H4 (cell line): ENCODE data around the gene KCNC3. TPM values are rescaled to one million over a fixed set of nuclear protein-coding genes. Genes with fewer than 3 reads are reported as not detected.

Source experiments
- DNase-seq: peaks from one replicate; pipeline ENCODE4 v3.0.0-alpha.2; 2015; ENCODE audit warnings: low spot score
- total RNA-seq: library from RNA; depleted of rRNA; stranded (reverse); fragments of >200 nt; shearing (Covaris generic); gene quantifications from 2 replicates; pipeline ENCODE4 v1.2.3, GENCODE V29; 2014; rRNA removed

KCNC3 gene
- 0.06 and 0.47 TPM in 2 replicates for total RNA-seq

DNA sequence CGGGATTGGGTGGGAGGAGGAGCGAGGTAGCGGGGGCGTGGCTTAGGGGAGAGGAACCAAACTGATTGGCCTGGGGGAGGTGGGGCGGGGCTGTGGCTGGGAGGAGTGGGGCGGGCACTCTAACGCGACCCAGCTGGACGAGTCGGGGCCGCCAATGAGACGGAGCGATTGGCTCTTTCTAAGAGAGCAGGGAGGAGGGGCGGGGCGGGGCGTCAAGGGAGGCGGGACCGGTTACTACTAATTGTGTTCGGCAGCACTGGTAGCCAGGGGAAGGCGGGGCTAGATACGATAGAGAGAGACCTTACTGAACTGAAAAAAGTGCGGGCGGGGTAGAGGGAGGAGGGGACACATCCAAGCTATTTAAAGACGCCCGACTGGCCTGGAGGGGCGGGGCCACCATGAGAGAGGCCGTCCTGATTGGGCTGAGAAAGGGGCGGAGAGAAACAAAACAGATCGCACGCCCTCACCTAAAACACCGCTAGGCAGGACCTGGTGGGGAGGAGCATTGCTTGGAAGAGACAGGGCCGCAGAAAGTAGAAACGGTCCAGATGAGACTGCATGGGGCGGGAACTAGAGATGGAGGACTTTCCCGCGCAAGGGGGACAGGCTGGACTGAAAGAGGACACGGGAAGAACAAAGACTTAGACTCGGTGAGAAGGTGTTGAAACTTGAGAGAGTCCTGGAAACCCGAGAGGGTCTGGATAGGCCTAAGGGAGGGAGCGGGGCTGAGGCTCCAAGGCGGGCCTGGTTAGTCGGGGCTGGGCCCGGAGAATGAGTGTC is at the start of gene KCNC3:
KCNC3 (minus strand) TSS at position 232 of the 780 bp plus-strand sequence. CDS start 295 bp downstream, outside the sequence.
- DNase-seq, result peak; percentile 100

- no peak for DNase-seq
Observed at GRCh38 chr19:50378863-50379236, 49.7 kb upstream of the KCNC3 start.

- no peak for DNase-seq
Observed at GRCh38 chr19:50378169-50378862, 49.1 kb upstream of the KCNC3 start.

DNA sequence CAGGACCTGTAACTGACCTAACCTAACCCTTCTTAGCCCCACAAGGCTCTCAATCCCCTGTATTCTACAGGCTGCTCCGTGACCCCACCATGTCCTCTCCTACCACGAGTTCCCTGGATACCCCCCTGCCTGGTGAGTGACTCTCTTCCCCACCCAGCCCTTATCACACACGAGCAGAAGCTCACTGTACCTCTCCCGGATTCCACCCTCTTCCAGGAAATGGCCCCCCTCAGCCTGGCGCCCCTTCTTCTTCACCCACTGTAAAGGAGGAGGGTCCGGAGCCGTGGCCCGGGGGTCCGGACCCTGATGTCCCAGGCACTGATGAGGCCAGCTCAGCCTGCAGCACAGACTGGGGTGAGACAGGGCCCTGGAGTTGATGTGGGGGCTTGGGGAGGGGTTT is 48.3 kb upstream of the KCNC3 start:
- no peak for DNase-seq

DNA sequence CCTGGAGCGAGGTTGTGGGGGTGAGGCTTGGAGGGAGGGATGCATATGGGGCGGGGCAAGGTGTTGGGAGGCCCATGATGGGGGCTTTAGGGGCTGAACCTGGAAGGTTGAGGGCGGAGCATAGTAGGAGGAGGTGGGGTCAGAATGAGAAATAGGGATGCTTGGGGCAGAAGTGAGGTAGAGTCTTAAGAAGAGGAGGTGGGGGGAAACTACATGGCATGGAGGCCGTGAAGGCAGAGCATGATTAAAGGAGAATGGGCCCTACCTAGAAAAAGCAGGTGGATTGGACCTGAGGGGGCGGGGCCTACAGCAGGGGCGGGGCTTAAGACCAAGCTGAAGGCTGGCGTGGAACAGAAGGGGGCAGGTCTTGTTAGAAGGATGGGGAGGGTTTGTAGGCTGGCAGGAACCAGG is 47.9 kb upstream of the KCNC3 start:
- DNase-seq, result no peak

GRCh38 chr19:50376166-50377050 is 47.2 kb upstream of the KCNC3 start, which contains the start of gene NR1H2:
TSS of gene NR1H2 (plus strand) at chr19:50376457. CDS start at chr19:50377606, 1,149 bp downstream.
- DNase-seq, result peak; percentile 100

GRCh38 chr19:50371914-50372475 is 42.8 kb upstream of the KCNC3 start:
- DNase-seq, result no peak

DNA sequence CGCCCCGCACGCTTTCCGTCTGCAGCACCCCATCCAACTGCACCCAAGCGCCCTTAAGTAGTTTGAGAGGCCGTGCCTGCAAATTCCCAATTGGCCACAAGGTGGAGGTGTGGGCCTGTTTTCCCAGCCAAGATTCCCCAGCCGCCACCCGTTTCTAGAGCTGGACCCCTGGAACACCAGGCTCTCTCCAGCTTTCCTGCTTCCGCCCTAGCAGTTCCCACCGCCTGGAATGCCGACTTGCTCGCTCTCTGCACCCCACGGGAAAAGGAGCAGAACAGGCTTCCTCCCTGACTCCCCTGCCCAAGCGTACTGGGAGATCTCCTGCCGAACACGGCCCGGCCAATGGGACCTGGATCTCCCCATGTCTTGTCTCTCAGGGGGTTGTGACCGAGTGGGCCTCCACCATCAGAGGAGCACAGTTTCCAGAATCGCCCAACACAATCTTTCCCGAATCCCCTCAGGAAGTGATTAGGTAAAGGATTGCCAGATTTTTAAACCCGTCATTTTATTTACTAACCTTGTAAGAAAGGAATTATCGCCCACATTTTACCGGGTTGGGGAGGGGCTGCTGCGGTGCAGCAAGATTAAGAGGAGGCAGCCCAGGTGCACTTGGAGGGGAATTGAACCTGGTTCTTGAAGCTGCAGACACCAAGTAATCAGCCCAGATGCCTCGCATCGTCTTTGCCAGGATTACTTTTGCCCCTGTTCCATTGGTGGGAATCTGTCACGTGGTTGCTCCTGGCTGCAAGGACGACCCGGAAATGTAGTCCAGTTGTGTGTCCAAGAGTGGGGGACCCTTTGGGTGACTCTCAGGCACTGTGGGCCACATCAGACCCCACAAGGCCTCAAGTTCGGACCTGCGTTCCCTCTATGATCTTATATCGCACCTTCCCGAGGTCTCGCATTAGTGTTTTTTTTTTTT is 39.7 kb upstream of the KCNC3 start:
- DNase-seq, result peak; percentile 94

- DNase-seq, result no peak
Observed at GRCh38 chr19:50365434-50366306, 36.5 kb upstream of the KCNC3 start, which contains the start of gene NAPSA. TSS of gene NAPSA (minus strand) at chr19:50365639. CDS start at chr19:50365621, 18 bp downstream.

- no peak for DNase-seq
Observed at GRCh38 chr19:50362656-50363424, 33.7 kb upstream of the KCNC3 start.

DNA sequence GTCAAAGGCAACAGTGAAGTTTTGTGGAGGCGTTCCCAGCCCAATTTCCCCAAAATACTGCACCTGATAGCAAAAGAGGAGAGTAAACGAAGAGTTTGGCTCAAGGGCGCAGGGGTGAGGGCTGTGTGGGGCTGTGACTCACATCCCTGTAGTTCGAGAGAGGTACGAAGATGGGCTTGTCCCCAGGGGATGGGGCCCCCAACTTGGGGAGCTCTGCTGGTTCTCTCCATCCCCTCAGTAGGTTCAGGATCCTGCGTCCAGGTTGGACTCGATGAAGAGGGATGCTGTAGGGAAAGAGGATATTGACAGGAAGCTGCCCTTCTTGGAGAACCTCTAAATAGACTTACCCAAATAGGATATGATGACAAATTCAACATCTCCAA is 32.8 kb upstream of the KCNC3 start:
- no peak for DNase-seq

DNA sequence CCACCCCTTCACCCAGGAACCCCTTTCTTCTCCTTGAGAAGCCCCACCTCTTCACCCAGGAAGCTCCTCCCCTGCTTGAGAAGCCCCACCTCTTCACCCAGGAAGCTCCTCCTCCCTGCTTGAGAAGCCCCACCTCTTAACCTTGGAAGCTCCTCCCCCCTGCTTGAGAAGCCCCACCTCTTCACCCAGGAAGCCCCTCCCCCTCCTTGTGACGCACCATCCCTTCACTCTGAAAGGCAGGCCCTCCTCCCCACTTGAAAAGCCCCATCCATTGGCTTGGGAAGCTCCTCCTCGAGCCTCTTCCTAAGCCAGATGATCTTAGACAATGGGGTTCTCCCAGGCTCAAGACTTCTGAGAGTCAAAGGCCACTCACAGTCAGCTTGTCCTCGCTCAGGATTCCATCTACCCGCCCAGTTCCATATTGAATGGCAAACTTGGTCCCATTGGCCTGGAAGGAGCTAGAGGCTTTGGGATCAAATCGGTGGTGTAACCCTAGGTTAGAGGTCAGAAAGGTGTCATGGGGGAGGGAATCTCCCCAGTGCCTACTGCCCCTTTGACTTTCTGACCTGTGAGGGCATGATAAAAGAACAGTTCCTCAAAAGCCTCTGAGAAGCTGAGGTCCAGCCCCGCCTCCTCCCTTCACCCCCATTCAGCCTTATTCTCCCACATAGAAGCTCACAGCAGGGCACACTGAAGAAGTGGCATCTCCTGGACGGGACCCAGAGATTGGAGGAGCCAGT is 32.3 kb upstream of the KCNC3 start:
- DNase-seq, result no peak

GRCh38 chr19:50359328-50359818 is 30.2 kb upstream of the KCNC3 start:
- no peak for DNase-seq

DNA sequence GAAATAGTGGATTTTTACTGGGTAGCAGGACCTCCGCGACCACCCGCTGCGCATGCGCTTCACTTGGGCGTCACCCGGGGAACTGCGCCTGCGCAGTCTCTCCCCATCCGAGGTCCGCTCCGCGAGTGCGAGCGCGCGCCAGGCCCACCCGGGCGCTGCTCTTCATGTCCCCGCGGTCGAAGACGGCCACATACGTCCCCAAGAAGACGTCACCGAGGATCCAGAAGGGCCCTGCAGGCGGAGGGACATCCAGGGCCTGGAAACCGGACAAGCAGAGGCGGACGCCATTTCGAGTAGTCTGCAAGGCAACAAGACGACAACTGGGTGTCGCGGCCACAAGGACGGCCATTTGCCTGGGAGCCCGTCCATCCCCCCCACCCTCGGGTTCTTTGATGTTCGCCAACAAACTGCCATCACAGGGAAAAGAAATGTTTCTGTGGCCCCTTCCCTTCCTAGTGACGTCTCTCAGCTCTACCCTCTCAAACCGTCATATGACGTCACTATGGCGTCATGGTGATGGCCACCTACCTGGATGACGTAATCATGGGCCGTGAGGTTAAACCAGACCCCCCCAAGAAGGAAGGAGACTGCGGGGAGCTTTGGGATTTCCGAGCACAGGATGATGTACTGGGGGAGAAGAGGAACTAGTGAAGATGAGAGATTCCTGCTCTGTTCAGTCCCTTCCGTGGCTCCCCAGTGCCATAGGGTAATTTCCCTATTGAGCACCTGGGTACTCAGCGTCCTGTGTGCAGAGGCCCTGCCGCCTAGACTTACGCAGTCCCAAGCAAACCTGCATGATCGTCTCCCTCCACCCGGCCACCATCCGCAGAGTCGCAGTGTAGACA is 29.5 kb upstream of the KCNC3 start:
- no peak for DNase-seq

GRCh38 chr19:50357178-50358100 is 28.3 kb upstream of the KCNC3 start:
- DNase-seq, result peak; percentile 67

GRCh38 chr19:50356691-50357177 is 27.6 kb upstream of the KCNC3 start:
- no peak for DNase-seq
